Sigmoid colon (tissue), 4 donors: ENCODE measurements around the gene DCBLD2.

ENCODE experiments used
- EP300 ChIP-seq, 4 donors: sonication (generic); formaldehyde crosslinking; IDR thresholded peaks; one replicate each; pipeline ENCODE4 v1.6.1; 2017; ENCODE audit warnings: antibody characterized with exemption in 4 of 4
- POLR2A ChIP-seq, 2 donors: fragments of 450-650 bp; IDR thresholded peaks; one replicate each; pipeline ENCODE4 v1.6.1; 2016; ENCODE audit warnings: antibody characterized with exemption in 2 of 2, mild to moderate bottlenecking in 2 of 2, moderate library complexity in 2 of 2
- POLR2AphosphoS5 ChIP-seq, 4 donors: sonication (generic); formaldehyde crosslinking; IDR thresholded peaks; one replicate each; pipeline ENCODE4 v1.6.1; 2017; ENCODE audit warnings: antibody characterized with exemption in 4 of 4
- TF ChIP-seq, protein P1 (sequence below), 4 experiments: fragments of 450-650 bp in 3 of 4; fragments of 200-600 bp in 1 of 4; IDR thresholded peaks; one replicate each; pipeline ENCODE4 v1.5.1; 2016 to 2019; ENCODE audit warnings: antibody characterized with exemption in 4 of 4, mild to moderate bottlenecking in 3 of 4, moderate library complexity in 2 of 4

DNA sequence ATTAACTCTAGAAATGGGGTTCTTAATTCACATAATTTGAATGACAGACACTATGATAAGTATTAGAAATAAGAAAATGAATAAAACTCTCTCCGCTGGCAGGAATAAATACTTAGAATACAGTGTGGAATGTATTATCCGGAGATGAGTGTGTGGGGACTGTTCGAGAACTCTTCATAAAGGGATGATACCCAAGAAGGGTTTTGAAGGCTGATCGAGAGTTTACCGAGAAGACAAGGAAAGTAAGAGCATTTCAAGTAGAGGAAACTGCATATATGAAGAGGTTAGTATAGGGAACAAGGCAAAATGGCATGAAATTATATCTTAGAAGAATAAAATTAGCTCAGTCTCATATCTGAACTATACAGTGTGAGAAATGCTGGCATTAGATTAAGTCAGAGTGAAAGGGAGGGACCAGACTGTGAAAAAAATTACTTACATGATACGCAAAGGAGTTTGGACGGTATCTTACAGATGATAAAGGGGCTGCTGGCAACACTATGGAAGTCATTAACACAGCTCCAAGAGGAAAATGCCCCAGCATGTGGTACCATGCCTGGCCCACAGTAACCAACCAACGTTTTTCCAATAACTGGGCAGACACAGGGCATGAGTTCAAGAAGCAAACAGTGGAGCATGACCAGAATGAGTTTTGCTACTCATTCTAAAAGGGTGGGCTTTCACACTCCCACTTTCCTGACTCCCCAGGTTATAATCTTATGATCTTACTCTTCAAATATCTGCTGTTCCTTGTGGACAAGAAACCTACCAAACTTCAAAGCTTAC lies 6.5 kb downstream of the DCBLD2 start:
- TF ChIP-seq POLR2A (IDR thresholded peaks at IDR 0.05) (no peak), POLR2AphosphoS5 (IDR thresholded peaks at IDR 0.05) (no peak), EP300 (IDR thresholded peaks at IDR 0.05) (no peak)
- TF ChIP-seq, protein P1, sequence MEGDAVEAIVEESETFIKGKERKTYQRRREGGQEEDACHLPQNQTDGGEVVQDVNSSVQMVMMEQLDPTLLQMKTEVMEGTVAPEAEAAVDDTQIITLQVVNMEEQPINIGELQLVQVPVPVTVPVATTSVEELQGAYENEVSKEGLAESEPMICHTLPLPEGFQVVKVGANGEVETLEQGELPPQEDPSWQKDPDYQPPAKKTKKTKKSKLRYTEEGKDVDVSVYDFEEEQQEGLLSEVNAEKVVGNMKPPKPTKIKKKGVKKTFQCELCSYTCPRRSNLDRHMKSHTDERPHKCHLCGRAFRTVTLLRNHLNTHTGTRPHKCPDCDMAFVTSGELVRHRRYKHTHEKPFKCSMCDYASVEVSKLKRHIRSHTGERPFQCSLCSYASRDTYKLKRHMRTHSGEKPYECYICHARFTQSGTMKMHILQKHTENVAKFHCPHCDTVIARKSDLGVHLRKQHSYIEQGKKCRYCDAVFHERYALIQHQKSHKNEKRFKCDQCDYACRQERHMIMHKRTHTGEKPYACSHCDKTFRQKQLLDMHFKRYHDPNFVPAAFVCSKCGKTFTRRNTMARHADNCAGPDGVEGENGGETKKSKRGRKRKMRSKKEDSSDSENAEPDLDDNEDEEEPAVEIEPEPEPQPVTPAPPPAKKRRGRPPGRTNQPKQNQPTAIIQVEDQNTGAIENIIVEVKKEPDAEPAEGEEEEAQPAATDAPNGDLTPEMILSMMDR (IDR thresholded peaks at IDR 0.05), result no peak
